ENCODE measurements around the gene COPS8.

DNA sequence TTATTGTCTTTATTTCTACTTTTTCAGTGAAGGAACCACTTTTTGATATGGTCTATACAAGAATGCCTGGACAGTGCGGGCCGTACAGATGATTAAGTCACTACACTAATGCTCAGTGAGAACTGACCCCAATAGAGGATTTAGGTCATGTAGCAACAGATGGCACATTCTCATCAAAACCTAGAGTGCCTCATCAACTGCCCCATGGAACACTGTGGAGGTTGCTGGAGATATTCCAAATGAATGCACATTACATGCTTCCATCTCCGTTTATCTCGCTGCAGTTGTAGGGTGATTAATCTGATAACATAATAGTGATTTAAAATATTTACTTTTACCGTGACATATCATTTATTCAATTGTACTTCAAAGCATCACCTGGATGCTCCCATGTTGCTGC is 41.8 kb upstream of the COPS8 start:
- TF ChIP-seq CTCF (conservative IDR thresholded peaks at IDR 0.05 in 1 of 2, IDR thresholded peaks at IDR 0.05 in 1 of 2; ENCODE audit: low read depth in 1 of 2, low read length in 2 of 2) (no peak), EZH2 (IDR thresholded peaks at IDR 0.05; ENCODE audit: low read length, missing control alignments) (no peak)
